ENCODE results near the gene AARS1.

DNA sequence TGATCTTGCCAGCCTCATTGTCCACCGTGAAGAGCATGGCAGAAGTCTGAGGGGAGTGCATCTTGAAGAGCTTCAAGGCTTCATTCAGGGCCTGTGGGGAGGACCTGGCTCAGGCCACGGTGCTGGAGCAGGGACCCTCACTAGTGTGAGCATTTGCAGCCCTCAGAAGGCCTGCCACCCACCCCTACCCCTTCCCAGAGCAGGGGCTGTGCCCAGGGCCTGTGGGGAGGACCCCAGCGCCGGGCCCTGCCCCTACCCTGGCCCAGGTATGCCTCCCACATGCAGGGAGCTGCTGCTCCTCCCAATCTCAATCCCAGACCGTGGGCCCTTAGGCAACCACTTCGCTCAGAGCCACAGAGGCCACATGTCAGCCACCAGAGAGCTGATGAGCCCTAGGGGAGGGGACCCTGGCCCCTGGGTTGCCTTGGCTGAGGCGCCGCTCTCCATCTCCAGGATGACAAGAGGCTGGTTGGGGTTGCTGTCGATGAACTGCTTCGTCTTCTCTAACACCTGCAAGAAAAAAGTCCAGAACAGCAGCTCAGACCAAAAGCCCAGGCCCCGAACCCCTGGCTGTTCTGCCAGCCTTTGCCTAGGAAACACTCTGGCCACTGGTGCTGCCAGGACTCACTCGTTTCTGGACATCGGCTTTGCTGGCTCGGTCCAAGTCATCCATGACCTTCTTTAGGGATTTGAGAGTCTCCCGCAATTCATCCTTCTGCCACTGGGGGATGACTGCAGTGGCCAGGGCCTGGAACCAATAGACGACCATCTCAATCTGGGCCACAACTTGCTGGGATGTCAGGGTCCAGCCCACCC, 35.8 kb downstream of the AARS1 start:
- no peak for TF ChIP-seq JUND (IDR thresholded peaks at IDR 0.05)
- TF ChIP-seq CTCF (IDR thresholded peaks at IDR 0.05), result peak; percentile 55
- no peak for TF ChIP-seq CHD2 (IDR thresholded peaks at IDR 0.05; ENCODE audit: low read length, partially characterized antibody)
- TF ChIP-seq, protein P1, sequence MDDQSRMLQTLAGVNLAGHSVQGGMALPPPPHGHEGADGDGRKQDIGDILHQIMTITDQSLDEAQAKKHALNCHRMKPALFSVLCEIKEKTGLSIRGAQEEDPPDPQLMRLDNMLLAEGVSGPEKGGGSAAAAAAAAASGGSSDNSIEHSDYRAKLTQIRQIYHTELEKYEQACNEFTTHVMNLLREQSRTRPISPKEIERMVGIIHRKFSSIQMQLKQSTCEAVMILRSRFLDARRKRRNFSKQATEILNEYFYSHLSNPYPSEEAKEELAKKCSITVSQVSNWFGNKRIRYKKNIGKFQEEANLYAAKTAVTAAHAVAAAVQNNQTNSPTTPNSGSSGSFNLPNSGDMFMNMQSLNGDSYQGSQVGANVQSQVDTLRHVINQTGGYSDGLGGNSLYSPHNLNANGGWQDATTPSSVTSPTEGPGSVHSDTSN (IDR thresholded peaks at IDR 0.05), result no peak
- TF ChIP-seq ZBTB33 (IDR thresholded peaks at IDR 0.05; ENCODE audit: borderline replicate concordance, low read depth), result no peak
- TF ChIP-seq YY1 (IDR thresholded peaks at IDR 0.05; ENCODE audit: low read depth), result no peak
- no peak for TF ChIP-seq NRF1 (IDR thresholded peaks at IDR 0.05; ENCODE audit: low read depth, low read length)
- TF ChIP-seq, protein P2, sequence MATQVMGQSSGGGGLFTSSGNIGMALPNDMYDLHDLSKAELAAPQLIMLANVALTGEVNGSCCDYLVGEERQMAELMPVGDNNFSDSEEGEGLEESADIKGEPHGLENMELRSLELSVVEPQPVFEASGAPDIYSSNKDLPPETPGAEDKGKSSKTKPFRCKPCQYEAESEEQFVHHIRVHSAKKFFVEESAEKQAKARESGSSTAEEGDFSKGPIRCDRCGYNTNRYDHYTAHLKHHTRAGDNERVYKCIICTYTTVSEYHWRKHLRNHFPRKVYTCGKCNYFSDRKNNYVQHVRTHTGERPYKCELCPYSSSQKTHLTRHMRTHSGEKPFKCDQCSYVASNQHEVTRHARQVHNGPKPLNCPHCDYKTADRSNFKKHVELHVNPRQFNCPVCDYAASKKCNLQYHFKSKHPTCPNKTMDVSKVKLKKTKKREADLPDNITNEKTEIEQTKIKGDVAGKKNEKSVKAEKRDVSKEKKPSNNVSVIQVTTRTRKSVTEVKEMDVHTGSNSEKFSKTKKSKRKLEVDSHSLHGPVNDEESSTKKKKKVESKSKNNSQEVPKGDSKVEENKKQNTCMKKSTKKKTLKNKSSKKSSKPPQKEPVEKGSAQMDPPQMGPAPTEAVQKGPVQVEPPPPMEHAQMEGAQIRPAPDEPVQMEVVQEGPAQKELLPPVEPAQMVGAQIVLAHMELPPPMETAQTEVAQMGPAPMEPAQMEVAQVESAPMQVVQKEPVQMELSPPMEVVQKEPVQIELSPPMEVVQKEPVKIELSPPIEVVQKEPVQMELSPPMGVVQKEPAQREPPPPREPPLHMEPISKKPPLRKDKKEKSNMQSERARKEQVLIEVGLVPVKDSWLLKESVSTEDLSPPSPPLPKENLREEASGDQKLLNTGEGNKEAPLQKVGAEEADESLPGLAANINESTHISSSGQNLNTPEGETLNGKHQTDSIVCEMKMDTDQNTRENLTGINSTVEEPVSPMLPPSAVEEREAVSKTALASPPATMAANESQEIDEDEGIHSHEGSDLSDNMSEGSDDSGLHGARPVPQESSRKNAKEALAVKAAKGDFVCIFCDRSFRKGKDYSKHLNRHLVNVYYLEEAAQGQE (IDR thresholded peaks at IDR 0.05; ENCODE audit: low read depth, low read length), result no peak
- no peak for TF ChIP-seq GABPA (IDR thresholded peaks at IDR 0.05; ENCODE audit: low read depth)

All from SK-N-SH (cell line).